Measurements from ENCODE around the gene BMP5. TPM values are rescaled to one million over a fixed set of nuclear protein-coding genes. Genes with fewer than 3 reads are reported as not detected.

The BMP5 gene
- total RNA-seq, 3 donors from 2014 or later (not counting 1 experiment from before 2014, with no cell fraction given): not detected

DNA sequence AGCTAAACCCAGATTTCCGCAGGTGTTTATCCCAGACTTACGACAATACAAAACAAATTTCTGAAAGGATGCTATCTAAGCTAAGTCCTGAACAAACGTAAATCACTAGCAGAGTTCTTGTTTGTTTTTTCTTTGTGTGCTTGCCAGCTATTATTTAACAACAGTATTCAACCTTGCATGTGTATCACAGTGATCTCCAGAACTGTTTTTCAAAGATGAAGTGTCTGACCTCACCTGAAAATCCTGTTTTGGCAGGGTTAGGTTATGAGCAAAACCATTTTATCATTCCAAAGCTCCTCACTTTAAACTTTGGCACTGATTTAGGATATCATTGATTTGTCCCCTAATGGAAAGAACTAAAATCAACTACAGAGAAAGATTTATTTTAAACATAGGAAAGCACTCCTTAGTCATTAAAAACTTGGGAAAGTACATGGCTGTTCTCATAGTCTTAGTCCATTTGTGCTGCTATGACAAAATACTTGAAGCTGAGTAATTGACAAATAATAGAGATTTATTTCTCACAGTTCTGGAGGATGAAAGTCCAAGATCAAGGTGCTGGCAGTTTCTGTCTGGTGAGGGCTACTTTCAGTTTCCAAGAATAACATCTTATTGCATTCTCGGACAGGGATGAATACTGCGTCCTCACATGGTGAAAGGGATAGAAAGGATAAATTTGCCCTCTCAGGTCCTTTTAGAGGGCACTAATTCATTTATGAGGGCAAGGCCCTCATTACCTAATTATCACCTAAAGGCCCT lies 20.8 kb upstream of the BMP5 start:
- H3K27ac Mint-ChIP-seq: no peak overlapping the region
- intact Hi-C loops (cut with micrococcal nuclease): no loop called here
- no peaks in the 10 kb centered on the region for H3K36me3 Mint-ChIP-seq
- Histone ChIP-seq H3K4me1 (ENCODE audit: control insufficient read depth, insufficient read depth, low read length) (no peaks in the 10 kb centered on the region), H3K4me3 (ENCODE audit: low read length) (no peak overlapping the region), H3K27ac (ENCODE audit: low read length) (no peak overlapping the region), H3K9me3 (ENCODE audit: control insufficient read depth, insufficient read depth, low read length) (no peaks in the 10 kb centered on the region), H3K36me3 (ENCODE audit: control insufficient read depth, insufficient read depth, low read length) (no peaks in the 10 kb centered on the region), H3K27me3 (ENCODE audit: control insufficient read depth, insufficient read depth, low read length) (no peaks in the 10 kb centered on the region)
- TF ChIP-seq, protein P1, sequence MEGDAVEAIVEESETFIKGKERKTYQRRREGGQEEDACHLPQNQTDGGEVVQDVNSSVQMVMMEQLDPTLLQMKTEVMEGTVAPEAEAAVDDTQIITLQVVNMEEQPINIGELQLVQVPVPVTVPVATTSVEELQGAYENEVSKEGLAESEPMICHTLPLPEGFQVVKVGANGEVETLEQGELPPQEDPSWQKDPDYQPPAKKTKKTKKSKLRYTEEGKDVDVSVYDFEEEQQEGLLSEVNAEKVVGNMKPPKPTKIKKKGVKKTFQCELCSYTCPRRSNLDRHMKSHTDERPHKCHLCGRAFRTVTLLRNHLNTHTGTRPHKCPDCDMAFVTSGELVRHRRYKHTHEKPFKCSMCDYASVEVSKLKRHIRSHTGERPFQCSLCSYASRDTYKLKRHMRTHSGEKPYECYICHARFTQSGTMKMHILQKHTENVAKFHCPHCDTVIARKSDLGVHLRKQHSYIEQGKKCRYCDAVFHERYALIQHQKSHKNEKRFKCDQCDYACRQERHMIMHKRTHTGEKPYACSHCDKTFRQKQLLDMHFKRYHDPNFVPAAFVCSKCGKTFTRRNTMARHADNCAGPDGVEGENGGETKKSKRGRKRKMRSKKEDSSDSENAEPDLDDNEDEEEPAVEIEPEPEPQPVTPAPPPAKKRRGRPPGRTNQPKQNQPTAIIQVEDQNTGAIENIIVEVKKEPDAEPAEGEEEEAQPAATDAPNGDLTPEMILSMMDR (IDR thresholded peaks at IDR 0.05): no peak
- H3K4me3 Mint-ChIP-seq: no peak overlapping the region
- H3K9me3 Mint-ChIP-seq: peaks cover 5 to 18% of the 10 kb centered on the region in 2 donors
- H3K27me3 Mint-ChIP-seq (ENCODE audit: low read depth in 2 of 2): no peaks in the 10 kb centered on the region
- no peaks in the 10 kb centered on the region for H3K4me1 Mint-ChIP-seq
- no peak for ATAC-seq
- no peak for DNase-seq
- WGBS (ENCODE audit: insufficient coverage): 79% methylated on average over 4 of the region's 5 CpGs

DNA sequence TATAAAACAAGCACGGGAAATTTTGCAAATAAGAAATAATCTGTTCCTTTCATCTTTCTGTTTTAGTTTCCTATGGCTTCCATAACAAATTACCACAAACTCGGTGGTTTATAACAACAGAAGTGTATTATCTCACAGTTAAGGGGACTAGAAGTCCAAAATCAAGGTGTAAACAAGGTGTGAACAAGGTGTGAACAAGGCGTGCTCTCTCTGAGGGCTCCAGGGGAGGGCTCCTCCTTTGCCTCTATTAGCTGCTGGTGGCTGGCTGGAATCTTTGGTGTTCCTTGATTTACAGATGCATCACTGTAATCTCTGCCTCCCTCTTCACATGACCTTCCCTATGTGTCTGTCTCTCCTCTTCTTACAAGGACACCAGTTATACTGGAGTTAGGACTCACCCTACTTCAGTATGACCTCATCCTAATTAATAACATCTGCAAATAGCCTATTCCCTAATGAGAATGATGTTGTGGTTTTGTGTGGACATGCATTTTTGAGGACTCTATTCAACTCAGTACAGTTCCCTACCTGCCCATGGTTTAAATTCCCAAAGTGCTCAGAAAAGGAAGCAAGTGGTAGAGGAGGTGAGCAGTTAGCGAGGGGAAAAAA lies 17.5 kb upstream of the BMP5 start:
- DNase-seq: no peak
- intact Hi-C loops (cut with micrococcal nuclease): no loop called here
- ATAC-seq: no peak
- no peaks in the 10 kb centered on the region for H3K4me1 ChIP-seq (ENCODE audit: control insufficient read depth, insufficient read depth, low read length)
- H3K27ac Mint-ChIP-seq: no peak overlapping the region
- H3K4me3 Mint-ChIP-seq: no peak overlapping the region
- no peak overlapping the region for H3K27ac ChIP-seq (ENCODE audit: low read length)
- TF ChIP-seq, protein P1 (IDR thresholded peaks at IDR 0.05): no peak
- H3K4me1 Mint-ChIP-seq: no peaks in the 10 kb centered on the region
- H3K36me3 Mint-ChIP-seq: no peaks in the 10 kb centered on the region
- H3K9me3 ChIP-seq (ENCODE audit: control insufficient read depth, insufficient read depth, low read length): no peaks in the 10 kb centered on the region
- H3K27me3 Mint-ChIP-seq (ENCODE audit: low read depth in 2 of 2): no peaks in the 10 kb centered on the region
- H3K4me3 ChIP-seq (ENCODE audit: low read length): no peak overlapping the region
- peaks cover 5 to 16% of the 10 kb centered on the region in 2 donors for H3K9me3 Mint-ChIP-seq
- 78% methylated on average over 2 of the region's 4 CpGs for WGBS (ENCODE audit: insufficient coverage)
- no peaks in the 10 kb centered on the region for H3K36me3 ChIP-seq (ENCODE audit: control insufficient read depth, insufficient read depth, low read length)
- no peaks in the 10 kb centered on the region for H3K27me3 ChIP-seq (ENCODE audit: control insufficient read depth, insufficient read depth, low read length)

DNA sequence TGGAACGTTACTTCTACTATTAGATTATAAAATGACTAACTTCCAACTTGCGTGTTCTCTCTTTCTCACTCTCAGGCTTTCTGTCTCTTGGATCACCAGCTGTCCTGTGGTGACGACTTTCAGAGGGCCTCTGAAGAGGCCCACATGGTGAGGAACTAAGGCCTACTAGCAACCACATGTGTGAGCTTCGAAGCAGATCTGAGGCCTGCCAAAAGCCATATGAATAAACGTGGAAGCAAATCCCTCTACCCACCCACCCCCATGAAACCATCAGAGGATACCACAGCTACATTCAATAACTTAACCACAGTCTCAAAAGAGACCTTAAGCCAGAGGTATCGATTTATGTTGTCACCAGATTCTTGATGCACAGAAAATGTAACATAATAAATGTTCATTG lies 13.5 kb upstream of the BMP5 start:
- H3K4me1 Mint-ChIP-seq: no peaks in the 10 kb centered on the region
- 82% methylated on average over 5 of the region's 6 CpGs for WGBS (ENCODE audit: insufficient coverage)

More for the DNA sequence above, 13.5 kb upstream of the BMP5 start:
- H3K27me3 Mint-ChIP-seq (ENCODE audit: low read depth in 2 of 2): no peaks in the 10 kb centered on the region
- intact Hi-C loops (cut with micrococcal nuclease): no loop called here
- H3K4me3 ChIP-seq (ENCODE audit: low read length): no peak overlapping the region
- no peaks in the 10 kb centered on the region for H3K4me1 ChIP-seq (ENCODE audit: control insufficient read depth, insufficient read depth, low read length)
- H3K27ac ChIP-seq (ENCODE audit: low read length): no peak overlapping the region
- H3K27me3 ChIP-seq (ENCODE audit: control insufficient read depth, insufficient read depth, low read length): no peaks in the 10 kb centered on the region
- no peaks in the 10 kb centered on the region for H3K36me3 Mint-ChIP-seq
- no peaks in the 10 kb centered on the region for H3K9me3 ChIP-seq (ENCODE audit: control insufficient read depth, insufficient read depth, low read length)
- no peaks in the 10 kb centered on the region for H3K36me3 ChIP-seq (ENCODE audit: control insufficient read depth, insufficient read depth, low read length)
- peaks cover 0 to 3% of the 10 kb centered on the region in 2 donors for H3K9me3 Mint-ChIP-seq
- TF ChIP-seq, protein P1 (IDR thresholded peaks at IDR 0.05): no peak
- no peak for ATAC-seq
- H3K27ac Mint-ChIP-seq: no peak overlapping the region
- no peak overlapping the region for H3K4me3 Mint-ChIP-seq
- no peak for DNase-seq
